Caco-2 (cell line): Measurements from ENCODE around the gene GGACT. TPM values are rescaled to one million over a fixed set of nuclear protein-coding genes. Genes with fewer than 3 reads are reported as not detected.

ENCODE experiments used
- BruUV-seq: library from RNA; stranded (reverse); fragments of 400-500 nt; replicated peaks from 2 replicates; lab custom pipeline; 2021; lab: Mats Ljungman, UMichigan
- CTCF ChIA-PET: fragments of 300-600 bp; sonication (Branson Sonifier 250); formaldehyde crosslinking; loops from one replicate; lab custom pipeline; 2022; ENCODE audit warnings: antibody characterized with exemption; lab: Charles Lee
- POLR2A ChIA-PET: fragments of 300-600 bp; sonication (Branson Sonifier 250); formaldehyde crosslinking; loops from one replicate; lab custom pipeline; 2022; ENCODE audit warnings: antibody characterized with exemption; lab: Charles Lee
- DNase-seq, 2 experiments: peaks; one replicate each; pipeline versions ENCODE4 v3.0.0 to v3.0.0-alpha.2; 2020 to 2022
- H3K27me3 ChIP-seq: replicated peaks from 2 replicates; pipeline ENCODE4 v1.6.0; 2011; ENCODE audit warnings: low read length; ENCODE audit not compliant: control insufficient read depth, insufficient read depth
- H3K36me3 ChIP-seq: 2 replicates; pipeline ENCODE4 v1.5.1; 2011; ENCODE audit warnings: low read length; ENCODE audit not compliant: control insufficient read depth, insufficient read depth
- H3K4me1 ChIP-seq: fragments of 250-450 bp; sonication (Bioruptor Pico); 2 replicates; pipeline ENCODE4 v1.5.1; 2020; ENCODE audit warnings: mild to moderate bottlenecking
- H3K4me3 ChIP-seq: 2 replicates; pipeline ENCODE4 v1.5.1; 2011; ENCODE audit warnings: low read depth, mild to moderate bottlenecking, control low read depth, low read length
- H3K9me3 ChIP-seq: fragments of 250-450 bp; sonication (Bioruptor Pico); 2 replicates; pipeline ENCODE4 v1.5.1; 2020; ENCODE audit warnings: mild to moderate bottlenecking, moderate library complexity
- H3K27ac Mint-ChIP-seq: one replicate; pipeline ENCODE4 v1.8.0; 2022; ENCODE audit warnings: mixed read lengths; ENCODE audit not compliant: unreplicated experiment
- H3K27me3 Mint-ChIP-seq: one replicate; pipeline ENCODE4 v1.8.0; 2022; ENCODE audit warnings: mixed read lengths; ENCODE audit not compliant: insufficient read depth, unreplicated experiment
- H3K36me3 Mint-ChIP-seq: one replicate; pipeline ENCODE4 v1.8.0; 2022; ENCODE audit warnings: mild to moderate bottlenecking, mixed read lengths; ENCODE audit not compliant: insufficient read depth, unreplicated experiment
- H3K4me1 Mint-ChIP-seq: one replicate; pipeline ENCODE4 v1.8.0; 2022; ENCODE audit warnings: low read depth, mixed read lengths; ENCODE audit not compliant: unreplicated experiment
- H3K4me3 Mint-ChIP-seq: one replicate; pipeline ENCODE4 v1.8.0; 2022; ENCODE audit warnings: mild to moderate bottlenecking, moderate library complexity, mixed read lengths; ENCODE audit not compliant: unreplicated experiment
- H3K9me3 Mint-ChIP-seq: one replicate; pipeline ENCODE4 v1.8.0; 2022; ENCODE audit warnings: mixed read lengths; ENCODE audit not compliant: unreplicated experiment
- intact Hi-C: fragments of 100-400 bp; cut with micrococcal nuclease; formaldehyde crosslinking; loops from one replicate; pipeline ENCODE4 v1.10.0; 2022; ENCODE audit not compliant: unreplicated experiment
- total RNA-seq: library from RNA; stranded (reverse); gene quantifications from 2 replicates; pipeline ENCODE4 v1.2.3, GENCODE V29; 2022
- TF ChIP-seq, protein P1 (sequence below), 2 experiments: fragments of 200-600 bp in 1 of 2; IDR thresholded peaks; 1 replicate in 1 of 2; 2 replicates in 1 of 2; pipeline versions ENCODE4 v1.5.1 to v1.8.0; 2011 to 2022; ENCODE audit warnings: antibody characterized with exemption in 1 of 2, control low read depth in 1 of 2, inconsistent platforms in 1 of 2, low read depth in 1 of 2, low read length in 1 of 2, mild to moderate bottlenecking in 1 of 2, moderate library complexity in 1 of 2; ENCODE audit not compliant: insufficient read depth in 1 of 2, severe bottlenecking in 1 of 2, unreplicated experiment in 1 of 2

Gene GGACT
- total RNA-seq, 1 experiment from 2014 or later: 3.6 TPM

DNA sequence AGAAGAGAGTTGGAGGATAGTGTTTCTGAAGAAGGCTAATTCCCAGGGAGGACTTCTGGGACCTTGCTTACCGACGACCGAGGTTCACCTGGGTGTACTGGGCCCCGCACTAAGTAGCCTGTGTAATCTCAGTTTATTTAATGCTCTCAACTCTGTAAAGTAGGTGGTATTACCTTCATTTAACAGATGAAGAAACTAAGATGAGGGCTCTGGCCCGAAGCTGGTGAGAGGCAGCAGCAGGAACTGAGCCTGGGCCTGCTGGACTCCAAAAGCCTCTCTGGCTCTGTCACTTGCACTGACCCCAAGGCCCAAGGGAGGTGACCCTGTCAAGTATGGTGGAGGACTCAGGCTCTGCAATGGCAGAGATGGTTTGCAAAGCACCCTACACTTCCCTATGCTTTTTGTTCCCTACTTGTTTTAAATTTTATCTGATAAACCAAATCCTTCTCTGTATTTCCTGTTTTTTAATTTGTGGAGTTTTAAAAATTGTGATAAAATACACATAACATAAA, 50.6 kb downstream of the GGACT start:
- H3K27ac Mint-ChIP-seq: no peak overlapping the region

DNA sequence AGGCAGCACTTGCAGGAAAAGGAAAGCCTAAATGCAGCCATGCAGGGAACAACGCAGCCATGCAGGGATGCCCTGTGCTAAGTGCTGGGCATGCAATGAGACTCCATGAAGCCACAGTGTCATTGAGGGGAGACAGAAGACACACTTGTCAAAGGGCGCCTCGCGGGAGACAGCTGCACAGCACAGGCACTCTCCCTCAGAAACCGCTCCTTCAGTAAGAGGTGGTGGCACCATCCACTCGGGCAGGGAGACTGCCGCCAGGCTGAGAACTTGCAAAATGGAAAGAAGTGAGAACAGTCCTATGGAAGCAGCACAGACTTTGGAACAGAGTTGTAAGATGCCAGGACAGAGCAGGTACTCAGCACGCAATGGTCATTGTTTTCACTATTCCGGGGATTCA, 51.1 kb downstream of the GGACT start:
- DNase-seq: no peak
- TF ChIP-seq, protein P1, sequence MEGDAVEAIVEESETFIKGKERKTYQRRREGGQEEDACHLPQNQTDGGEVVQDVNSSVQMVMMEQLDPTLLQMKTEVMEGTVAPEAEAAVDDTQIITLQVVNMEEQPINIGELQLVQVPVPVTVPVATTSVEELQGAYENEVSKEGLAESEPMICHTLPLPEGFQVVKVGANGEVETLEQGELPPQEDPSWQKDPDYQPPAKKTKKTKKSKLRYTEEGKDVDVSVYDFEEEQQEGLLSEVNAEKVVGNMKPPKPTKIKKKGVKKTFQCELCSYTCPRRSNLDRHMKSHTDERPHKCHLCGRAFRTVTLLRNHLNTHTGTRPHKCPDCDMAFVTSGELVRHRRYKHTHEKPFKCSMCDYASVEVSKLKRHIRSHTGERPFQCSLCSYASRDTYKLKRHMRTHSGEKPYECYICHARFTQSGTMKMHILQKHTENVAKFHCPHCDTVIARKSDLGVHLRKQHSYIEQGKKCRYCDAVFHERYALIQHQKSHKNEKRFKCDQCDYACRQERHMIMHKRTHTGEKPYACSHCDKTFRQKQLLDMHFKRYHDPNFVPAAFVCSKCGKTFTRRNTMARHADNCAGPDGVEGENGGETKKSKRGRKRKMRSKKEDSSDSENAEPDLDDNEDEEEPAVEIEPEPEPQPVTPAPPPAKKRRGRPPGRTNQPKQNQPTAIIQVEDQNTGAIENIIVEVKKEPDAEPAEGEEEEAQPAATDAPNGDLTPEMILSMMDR (IDR thresholded peaks at IDR 0.05; ENCODE audit: insufficient read depth in 1 of 2, low read depth in 1 of 2, low read length in 1 of 2, severe bottlenecking in 1 of 2, unreplicated experiment in 1 of 2): no peak
- Mint-ChIP-seq H3K9me3 (no peaks in the 10 kb centered on the region), H3K27ac (no peak overlapping the region), H3K27me3 (no peaks in the 10 kb centered on the region), H3K36me3 (peaks cover 22% of the 10 kb centered on the region), H3K4me1 (no peaks in the 10 kb centered on the region), H3K4me3 (no peak overlapping the region)
- no TSS peak for BruUV-seq
- Histone ChIP-seq H3K4me1 (no peaks in the 10 kb centered on the region), H3K4me3 (no peak overlapping the region), H3K27me3 (no peaks in the 10 kb centered on the region), H3K36me3 (no peaks in the 10 kb centered on the region), H3K9me3 (peaks cover 4% of the 10 kb centered on the region)
- intact Hi-C loops: no loop called here
- POLR2A ChIA-PET: no interaction called here
- CTCF ChIA-PET: no interaction called here

More for the DNA sequence above, 50.6 kb downstream of the GGACT start:
- Histone ChIP-seq H3K4me1 (no peaks in the 10 kb centered on the region), H3K36me3 (no peaks in the 10 kb centered on the region), H3K4me3 (no peak overlapping the region), H3K9me3 (peaks cover 4% of the 10 kb centered on the region), H3K27me3 (no peaks in the 10 kb centered on the region)
- ChIA-PET CTCF (no interaction called here), POLR2A (no interaction called here)
- H3K27me3 Mint-ChIP-seq: no peaks in the 10 kb centered on the region
- no TSS peak for BruUV-seq
- H3K36me3 Mint-ChIP-seq: peaks cover 22% of the 10 kb centered on the region
- H3K4me1 Mint-ChIP-seq: no peaks in the 10 kb centered on the region
- intact Hi-C loops: no loop called here
- no peak for DNase-seq
- TF ChIP-seq, protein P1 (IDR thresholded peaks at IDR 0.05; ENCODE audit: insufficient read depth in 1 of 2, low read depth in 1 of 2, low read length in 1 of 2, severe bottlenecking in 1 of 2, unreplicated experiment in 1 of 2): no peak
- H3K9me3 Mint-ChIP-seq: no peaks in the 10 kb centered on the region
- no peak overlapping the region for H3K4me3 Mint-ChIP-seq

DNA sequence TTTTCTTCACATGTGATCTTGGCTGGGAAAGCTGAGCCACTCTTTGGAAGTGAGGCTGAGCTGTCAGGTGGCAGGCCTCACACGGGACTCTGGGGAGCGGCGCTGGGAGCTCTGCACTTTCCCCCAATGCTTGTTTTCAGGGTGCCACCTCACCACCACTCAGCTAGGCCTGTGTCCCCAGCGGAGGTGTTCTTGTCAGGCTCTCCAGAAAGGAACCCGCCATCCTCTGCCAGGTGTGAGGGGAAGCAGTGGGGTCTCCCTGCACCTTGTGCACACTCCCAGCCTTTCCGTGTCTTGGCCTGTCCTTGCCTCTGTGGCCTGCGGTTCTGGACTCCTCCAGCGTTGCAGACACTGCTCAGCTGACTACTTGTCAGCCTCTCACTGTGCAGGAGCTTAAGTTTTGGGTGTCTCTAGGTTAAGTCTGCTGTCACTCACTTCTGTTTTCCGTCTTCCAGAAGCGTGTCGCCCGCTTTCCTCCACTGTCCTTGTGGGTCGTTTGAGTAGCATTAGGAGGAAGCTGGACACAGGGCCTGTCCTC, 51.9 kb downstream of the GGACT start:
- BruUV-seq: no TSS peak
- H3K9me3 ChIP-seq: peaks cover 4% of the 10 kb centered on the region
- Mint-ChIP-seq H3K36me3 (peaks cover 22% of the 10 kb centered on the region), H3K4me3 (no peak overlapping the region), H3K27ac (no peak overlapping the region), H3K27me3 (no peaks in the 10 kb centered on the region), H3K9me3 (no peaks in the 10 kb centered on the region), H3K4me1 (no peaks in the 10 kb centered on the region)
- intact Hi-C loops: no loop called here
- TF ChIP-seq, protein P1 (IDR thresholded peaks at IDR 0.05; ENCODE audit: insufficient read depth in 1 of 2, low read depth in 1 of 2, low read length in 1 of 2, severe bottlenecking in 1 of 2, unreplicated experiment in 1 of 2): no peak
- H3K27me3 ChIP-seq: no peaks in the 10 kb centered on the region
- DNase-seq: no peak
- no peak overlapping the region for H3K4me3 ChIP-seq
- ChIA-PET POLR2A (no interaction called here), CTCF (no interaction called here)
- H3K36me3 ChIP-seq: no peaks in the 10 kb centered on the region
- H3K4me1 ChIP-seq: no peaks in the 10 kb centered on the region
